ENCODE results near the gene SKAP1.
A peak's percentile ranks its signal among the peaks of the same experiment; 100 is the strongest.

Gene SKAP1

GRCh38 chr17:48263731-48264035 is 166.3 kb downstream of the SKAP1 start:
- Histone ChIP-seq H3K4me1 (ENCODE audit: control extremely low read depth in 1 of 4, control insufficient read depth in 4 of 4, insufficient read depth in 4 of 4, low read length in 3 of 4) (peaks cover 0 to 16% (median 5%) of the 10 kb centered on the region in 4 experiments), H3K4me3 (ENCODE audit: control insufficient read depth in 1 of 7, extremely low read depth in 1 of 7, insufficient read depth in 4 of 7, low read depth in 2 of 7, low read length in 6 of 7) (no peak overlapping the region), H3K36me3 (ENCODE audit: control insufficient read depth in 4 of 4, insufficient read depth in 4 of 4, low read length in 3 of 4) (no peaks in the 10 kb centered on the region), H3K27me3 (replicated peaks in 2 of 5; ENCODE audit: control insufficient read depth in 4 of 5, insufficient read depth in 5 of 5, low read length in 4 of 5) (no peaks in the 10 kb centered on the region), H3K9me3 (ENCODE audit: control extremely low read depth in 1 of 5, control insufficient read depth in 4 of 5, insufficient read depth in 2 of 5, low read depth in 1 of 5, low read length in 4 of 5) (no peaks in the 10 kb centered on the region), H3K27ac (ENCODE audit: insufficient read depth in 1 of 2, low read depth in 1 of 2, low read length in 2 of 2, poor library complexity in 1 of 2, severe bottlenecking in 2 of 2) (no peak overlapping the region)
- CTCF ChIA-PET = interaction anchor here (1.0 to 4.9 kb wide), 20 partner anchors 9 to 354 kb away, joined by 3 to 23 read pairs (median 4); partner anchors contain the start of gene HOXB5
- DNase-seq = no peak
- 94% methylated on average over 4 of the region's 8 CpGs for WGBS (ENCODE audit: insufficient coverage)
- POLR2A ChIA-PET = no interaction called here

- POLR2A ChIA-PET = interaction anchor here (0.5 kb wide), 1 partner anchor 1078 kb away, joined by 4 read pairs; no protein-coding TSS in a partner anchor
- peak; percentile 34 to 57 (median 52) for DNase-seq
Measured at GRCh38 chr17:48262982-48263730, 166.9 kb downstream of the SKAP1 start.

GRCh38 chr17:48261297-48261880 is 168.6 kb downstream of the SKAP1 start:
- Histone ChIP-seq H3K36me3 (ENCODE audit: control insufficient read depth in 4 of 4, insufficient read depth in 4 of 4, low read length in 3 of 4) (no peaks in the 10 kb centered on the region), H3K4me3 (ENCODE audit: control insufficient read depth in 1 of 7, extremely low read depth in 1 of 7, insufficient read depth in 4 of 7, low read depth in 2 of 7, low read length in 6 of 7) (no peak overlapping the region), H3K27ac (ENCODE audit: insufficient read depth in 1 of 2, low read depth in 1 of 2, low read length in 2 of 2, poor library complexity in 1 of 2, severe bottlenecking in 2 of 2) (no peak overlapping the region), H3K27me3 (replicated peaks in 2 of 5; ENCODE audit: control insufficient read depth in 4 of 5, insufficient read depth in 5 of 5, low read length in 4 of 5) (no peaks in the 10 kb centered on the region), H3K4me1 (ENCODE audit: control extremely low read depth in 1 of 4, control insufficient read depth in 4 of 4, insufficient read depth in 4 of 4, low read length in 3 of 4) (peaks cover 0 to 24% (median 11%) of the 10 kb centered on the region in 4 experiments), H3K9me3 (ENCODE audit: control extremely low read depth in 1 of 5, control insufficient read depth in 4 of 5, insufficient read depth in 2 of 5, low read depth in 1 of 5, low read length in 4 of 5) (no peaks in the 10 kb centered on the region)
- ChIA-PET CTCF (interaction anchor here (1.3 to 4.9 kb wide), 5 partner anchors 11 to 330 kb away, joined by 6 to 23 read pairs (median 14); no protein-coding TSS in a partner anchor), POLR2A (no interaction called here)
- 87% methylated on average over 3 of the region's 5 CpGs for WGBS (ENCODE audit: insufficient coverage)
- DNase-seq = no peak

More at GRCh38 chr17:48262982-48263730, 166.9 kb downstream of the SKAP1 start:
- CTCF ChIA-PET = interaction anchor here (1.0 to 4.9 kb wide), 32 partner anchors 10 to 355 kb away, joined by 3 to 23 read pairs (median 3); partner anchors contain the start of genes HOXB5 and HOXB6
- H3K27me3 ChIP-seq (replicated peaks in 2 of 5; ENCODE audit: control insufficient read depth in 4 of 5, insufficient read depth in 5 of 5, low read length in 4 of 5) = no peaks in the 10 kb centered on the region
- H3K36me3 ChIP-seq (ENCODE audit: control insufficient read depth in 4 of 4, insufficient read depth in 4 of 4, low read length in 3 of 4) = no peaks in the 10 kb centered on the region
- peaks cover 0 to 22% (median 7%) of the 10 kb centered on the region in 4 experiments for H3K4me1 ChIP-seq (ENCODE audit: control extremely low read depth in 1 of 4, control insufficient read depth in 4 of 4, insufficient read depth in 4 of 4, low read length in 3 of 4)
- WGBS (ENCODE audit: insufficient coverage) = 87% methylated on average over 2 of the region's 2 CpGs
- no peaks in the 10 kb centered on the region for H3K9me3 ChIP-seq (ENCODE audit: control extremely low read depth in 1 of 5, control insufficient read depth in 4 of 5, insufficient read depth in 2 of 5, low read depth in 1 of 5, low read length in 4 of 5)
- no peak overlapping the region for H3K4me3 ChIP-seq (ENCODE audit: control insufficient read depth in 1 of 7, extremely low read depth in 1 of 7, insufficient read depth in 4 of 7, low read depth in 2 of 7, low read length in 6 of 7)
- no peak overlapping the region for H3K27ac ChIP-seq (ENCODE audit: insufficient read depth in 1 of 2, low read depth in 1 of 2, low read length in 2 of 2, poor library complexity in 1 of 2, severe bottlenecking in 2 of 2)

GRCh38 chr17:48259694-48260291 is 170.2 kb downstream of the SKAP1 start:
- CTCF ChIA-PET = interaction anchor here (0.7 to 6.9 kb wide), 16 partner anchors 8 to 332 kb away, joined by 3 to 53 read pairs (median 4); no protein-coding TSS in a partner anchor
- Histone ChIP-seq H3K9me3 (ENCODE audit: control extremely low read depth in 1 of 5, control insufficient read depth in 4 of 5, insufficient read depth in 2 of 5, low read depth in 1 of 5, low read length in 4 of 5) (no peaks in the 10 kb centered on the region), H3K36me3 (ENCODE audit: control insufficient read depth in 4 of 4, insufficient read depth in 4 of 4, low read length in 3 of 4) (no peaks in the 10 kb centered on the region), H3K27me3 (replicated peaks in 2 of 5; ENCODE audit: control insufficient read depth in 4 of 5, insufficient read depth in 5 of 5, low read length in 4 of 5) (no peaks in the 10 kb centered on the region), H3K4me3 (ENCODE audit: control insufficient read depth in 1 of 7, extremely low read depth in 1 of 7, insufficient read depth in 4 of 7, low read depth in 2 of 7, low read length in 6 of 7) (no peak overlapping the region), H3K4me1 (ENCODE audit: control extremely low read depth in 1 of 4, control insufficient read depth in 4 of 4, insufficient read depth in 4 of 4, low read length in 3 of 4) (peaks cover 0 to 14% (median 8%) of the 10 kb centered on the region in 4 experiments), H3K27ac (ENCODE audit: insufficient read depth in 1 of 2, low read depth in 1 of 2, low read length in 2 of 2, poor library complexity in 1 of 2, severe bottlenecking in 2 of 2) (no peak overlapping the region)
- DNase-seq = peak; percentile 50 to 59 (median 54)
- POLR2A ChIA-PET = no interaction called here
- WGBS (ENCODE audit: insufficient coverage) = 60% methylated on average over 1 of the region's 3 CpGs

GRCh38 chr17:48258331-48258730 is 171.7 kb downstream of the SKAP1 start:
- ChIA-PET CTCF (interaction anchor here (0.9 to 6.9 kb wide), 7 partner anchors 8 to 50 kb away, joined by 3 to 53 read pairs (median 6); no protein-coding TSS in a partner anchor), POLR2A (no interaction called here)
- Histone ChIP-seq H3K4me1 (ENCODE audit: control extremely low read depth in 1 of 4, control insufficient read depth in 4 of 4, insufficient read depth in 4 of 4, low read length in 3 of 4) (peaks cover 0 to 10% (median 6%) of the 10 kb centered on the region in 4 experiments), H3K27me3 (replicated peaks in 2 of 5; ENCODE audit: control insufficient read depth in 4 of 5, insufficient read depth in 5 of 5, low read length in 4 of 5) (no peaks in the 10 kb centered on the region), H3K27ac (ENCODE audit: insufficient read depth in 1 of 2, low read depth in 1 of 2, low read length in 2 of 2, poor library complexity in 1 of 2, severe bottlenecking in 2 of 2) (no peak overlapping the region), H3K36me3 (ENCODE audit: control insufficient read depth in 4 of 4, insufficient read depth in 4 of 4, low read length in 3 of 4) (no peaks in the 10 kb centered on the region), H3K9me3 (ENCODE audit: control extremely low read depth in 1 of 5, control insufficient read depth in 4 of 5, insufficient read depth in 2 of 5, low read depth in 1 of 5, low read length in 4 of 5) (no peaks in the 10 kb centered on the region), H3K4me3 (ENCODE audit: control insufficient read depth in 1 of 7, extremely low read depth in 1 of 7, insufficient read depth in 4 of 7, low read depth in 2 of 7, low read length in 6 of 7) (no peak overlapping the region)
- peak in 2 of 3 donors; percentile 59 to 80 for DNase-seq
- WGBS (ENCODE audit: insufficient coverage) = no CpG with 5 or more reads among the region's 1 CpG

- no peak overlapping the region for H3K27ac ChIP-seq (ENCODE audit: insufficient read depth in 1 of 2, low read depth in 1 of 2, low read length in 2 of 2, poor library complexity in 1 of 2, severe bottlenecking in 2 of 2)
- peaks cover 0 to 10% (median 6%) of the 10 kb centered on the region in 4 experiments for H3K4me1 ChIP-seq (ENCODE audit: control extremely low read depth in 1 of 4, control insufficient read depth in 4 of 4, insufficient read depth in 4 of 4, low read length in 3 of 4)
- H3K4me3 ChIP-seq (ENCODE audit: control insufficient read depth in 1 of 7, extremely low read depth in 1 of 7, insufficient read depth in 4 of 7, low read depth in 2 of 7, low read length in 6 of 7) = no peak overlapping the region
- DNase-seq = no peak
- no peaks in the 10 kb centered on the region for H3K36me3 ChIP-seq (ENCODE audit: control insufficient read depth in 4 of 4, insufficient read depth in 4 of 4, low read length in 3 of 4)
- no peaks in the 10 kb centered on the region for H3K9me3 ChIP-seq (ENCODE audit: control extremely low read depth in 1 of 5, control insufficient read depth in 4 of 5, insufficient read depth in 2 of 5, low read depth in 1 of 5, low read length in 4 of 5)
- no peaks in the 10 kb centered on the region for H3K27me3 ChIP-seq (replicated peaks in 2 of 5; ENCODE audit: control insufficient read depth in 4 of 5, insufficient read depth in 5 of 5, low read length in 4 of 5)
- WGBS (ENCODE audit: insufficient coverage) = no CpG with 5 or more reads among the region's 4 CpGs
- ChIA-PET POLR2A (no interaction called here), CTCF (interaction anchor here (1.1 to 6.9 kb wide), 3 partner anchors 12 to 119 kb away, joined by 3 to 53 read pairs (median 3); no protein-coding TSS in a partner anchor)
Measured at GRCh38 chr17:48255759-48256158, 174.3 kb downstream of the SKAP1 start.
